ENCODE measurements around the gene KIAA0825.

DNA sequence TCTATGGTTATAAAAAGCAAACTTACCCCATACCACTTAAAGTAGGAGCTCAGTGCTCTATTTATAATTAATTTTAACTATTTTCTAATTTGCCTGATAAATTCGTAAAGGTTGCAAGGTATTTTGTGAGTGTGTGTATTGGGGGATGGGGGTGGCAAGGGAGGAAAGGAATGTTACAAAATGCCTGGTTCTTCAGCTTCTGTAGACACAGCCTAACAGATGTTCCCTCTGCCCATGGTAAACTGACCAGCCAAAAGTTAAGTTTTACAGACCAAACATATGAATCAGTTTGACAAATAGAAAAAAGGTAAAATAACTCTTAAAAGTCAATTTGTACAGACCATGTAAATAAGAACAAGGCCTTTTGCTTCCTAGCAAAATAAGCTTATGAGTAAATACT, 232.6 kb downstream of the KIAA0825 start:
- TF ChIP-seq, protein P1, sequence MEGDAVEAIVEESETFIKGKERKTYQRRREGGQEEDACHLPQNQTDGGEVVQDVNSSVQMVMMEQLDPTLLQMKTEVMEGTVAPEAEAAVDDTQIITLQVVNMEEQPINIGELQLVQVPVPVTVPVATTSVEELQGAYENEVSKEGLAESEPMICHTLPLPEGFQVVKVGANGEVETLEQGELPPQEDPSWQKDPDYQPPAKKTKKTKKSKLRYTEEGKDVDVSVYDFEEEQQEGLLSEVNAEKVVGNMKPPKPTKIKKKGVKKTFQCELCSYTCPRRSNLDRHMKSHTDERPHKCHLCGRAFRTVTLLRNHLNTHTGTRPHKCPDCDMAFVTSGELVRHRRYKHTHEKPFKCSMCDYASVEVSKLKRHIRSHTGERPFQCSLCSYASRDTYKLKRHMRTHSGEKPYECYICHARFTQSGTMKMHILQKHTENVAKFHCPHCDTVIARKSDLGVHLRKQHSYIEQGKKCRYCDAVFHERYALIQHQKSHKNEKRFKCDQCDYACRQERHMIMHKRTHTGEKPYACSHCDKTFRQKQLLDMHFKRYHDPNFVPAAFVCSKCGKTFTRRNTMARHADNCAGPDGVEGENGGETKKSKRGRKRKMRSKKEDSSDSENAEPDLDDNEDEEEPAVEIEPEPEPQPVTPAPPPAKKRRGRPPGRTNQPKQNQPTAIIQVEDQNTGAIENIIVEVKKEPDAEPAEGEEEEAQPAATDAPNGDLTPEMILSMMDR (IDR thresholded peaks at IDR 0.05) = no peak
- TF ChIP-seq POLR2A (IDR thresholded peaks at IDR 0.05) = no peak
- TF ChIP-seq POLR2AphosphoS5 (IDR thresholded peaks at IDR 0.05) = no peak
